Peyer's patch (tissue), 4 donors: ENCODE results near the gene EGR2. TPM values are rescaled to one million over a fixed set of nuclear protein-coding genes. Genes with fewer than 3 reads are reported as not detected.

Experiments used
- DNase-seq, 3 donors: peaks; one replicate each; pipeline ENCODE4 v3.0.0-alpha.2; 2017 to 2019
- H3K27ac ChIP-seq, 4 donors: fragments of 200-600 bp; sonication (generic); one replicate each; pipeline ENCODE4 v1.5.1; 2016 to 2019
- H3K27me3 ChIP-seq, 2 donors: fragments of 200-600 bp; sonication (generic); one replicate each; pipeline ENCODE4 v1.5.1; 2019
- H3K36me3 ChIP-seq, 3 donors: fragments of 200-600 bp; sonication (generic); one replicate each; pipeline ENCODE4 v1.5.1; 2016 to 2019
- H3K4me1 ChIP-seq, 4 donors: fragments of 200-600 bp; sonication (generic); one replicate each; pipeline ENCODE4 v1.5.1; 2016 to 2019
- H3K4me3 ChIP-seq, 4 donors: fragments of 200-600 bp; sonication (generic); 1 replicate in 3 of 4; 2 replicates in 1 of 4; pipeline ENCODE4 v1.5.1; 2016 to 2019; ENCODE audit warnings: mild to moderate bottlenecking in 1 of 4
- H3K9me3 ChIP-seq, 4 donors: fragments of 200-600 bp; sonication (generic); one replicate each; pipeline ENCODE4 v1.5.1; 2016 to 2019; ENCODE audit warnings: mild to moderate bottlenecking in 1 of 4
- CTCF ChIP-seq, 6 experiments: fragments of 450-650 bp in 4 of 6; fragments of 200-600 bp in 2 of 6; sonication (generic) in 1 of 6; IDR thresholded peaks; one replicate each; pipeline ENCODE4 v1.5.1; 2017 to 2019; ENCODE audit warnings: antibody characterized with exemption in 6 of 6, mild to moderate bottlenecking in 3 of 6, moderate library complexity in 1 of 6
- POLR2A ChIP-seq, 2 donors: fragments of 450-650 bp; IDR thresholded peaks; one replicate each; pipeline ENCODE4 v1.5.1; 2017; ENCODE audit warnings: antibody characterized with exemption in 2 of 2, mild to moderate bottlenecking in 2 of 2, moderate library complexity in 2 of 2
- total RNA-seq, 4 donors: library from RNA; depleted of rRNA; stranded (reverse); fragments of >200 nt; gene quantifications; one replicate each; pipeline ENCODE4 v1.1.0, GENCODE V29; 2016

Gene EGR2
- total RNA-seq, 4 donors from 2014 or later, result 0.53 to 5.0 (median 0.69) TPM

GRCh38 chr10:62856021-62856420, 39.9 kb upstream of the EGR2 start:
- no peak for TF ChIP-seq CTCF (IDR thresholded peaks at IDR 0.05)
- no peak for TF ChIP-seq POLR2A (IDR thresholded peaks at IDR 0.05)
- DNase-seq, result no peak
- H3K27ac ChIP-seq, result no peak overlapping the region
- H3K36me3 ChIP-seq, result no peaks in the 10 kb centered on the region
- no peaks in the 10 kb centered on the region for H3K4me1 ChIP-seq
- H3K4me3 ChIP-seq, result no peak overlapping the region
- no peaks in the 10 kb centered on the region for H3K9me3 ChIP-seq
- H3K27me3 ChIP-seq, result no peaks in the 10 kb centered on the region

GRCh38 chr10:62853710-62854109, 37.5 kb upstream of the EGR2 start:
- H3K4me3 ChIP-seq, result no peak overlapping the region

GRCh38 chr10:62852961-62853702, 37.0 kb upstream of the EGR2 start:
- DNase-seq, result peak in 2 of 3 donors; percentile 26 to 52
- TF ChIP-seq POLR2A (IDR thresholded peaks at IDR 0.05) (no peak), CTCF (IDR thresholded peaks at IDR 0.05) (no peak)

More at GRCh38 chr10:62853710-62854109, 37.5 kb upstream of the EGR2 start:
- no peak overlapping the region for H3K27ac ChIP-seq
- H3K4me1 ChIP-seq, result peaks cover 0 to 3% (median 0%) of the 10 kb centered on the region in 4 donors
- no peaks in the 10 kb centered on the region for H3K36me3 ChIP-seq
- TF ChIP-seq POLR2A (IDR thresholded peaks at IDR 0.05) (no peak), CTCF (IDR thresholded peaks at IDR 0.05) (no peak)
- no peaks in the 10 kb centered on the region for H3K27me3 ChIP-seq
- no peaks in the 10 kb centered on the region for H3K9me3 ChIP-seq
- no peak for DNase-seq

GRCh38 chr10:62851442-62851841, 35.3 kb upstream of the EGR2 start:
- Histone ChIP-seq H3K36me3 (no peaks in the 10 kb centered on the region), H3K27me3 (no peaks in the 10 kb centered on the region), H3K4me3 (no peak overlapping the region), H3K27ac (no peak overlapping the region), H3K4me1 (peaks cover 0 to 3% (median 0%) of the 10 kb centered on the region in 4 donors), H3K9me3 (no peaks in the 10 kb centered on the region)
- DNase-seq, result no peak
- TF ChIP-seq CTCF (IDR thresholded peaks at IDR 0.05), result peak in 2 of 6 experiments; percentile 6 to 11
- no peak for TF ChIP-seq POLR2A (IDR thresholded peaks at IDR 0.05)

More at GRCh38 chr10:62852961-62853702, 37.0 kb upstream of the EGR2 start:
- H3K4me1 ChIP-seq, result peaks cover 0 to 3% (median 0%) of the 10 kb centered on the region in 4 donors
- no peak overlapping the region for H3K4me3 ChIP-seq
- H3K27ac ChIP-seq, result no peak overlapping the region
- H3K27me3 ChIP-seq, result no peaks in the 10 kb centered on the region
- H3K36me3 ChIP-seq, result no peaks in the 10 kb centered on the region
- H3K9me3 ChIP-seq, result no peaks in the 10 kb centered on the region

GRCh38 chr10:62850646-62851045, 34.5 kb upstream of the EGR2 start:
- TF ChIP-seq POLR2A (IDR thresholded peaks at IDR 0.05), result no peak
- TF ChIP-seq CTCF (IDR thresholded peaks at IDR 0.05), result no peak
- H3K4me3 ChIP-seq, result no peak overlapping the region
- H3K36me3 ChIP-seq, result no peaks in the 10 kb centered on the region
- no peaks in the 10 kb centered on the region for H3K27me3 ChIP-seq
- no peaks in the 10 kb centered on the region for H3K9me3 ChIP-seq
- no peak for DNase-seq
- H3K4me1 ChIP-seq, result peaks cover 0 to 3% (median 0%) of the 10 kb centered on the region in 4 donors
- no peak overlapping the region for H3K27ac ChIP-seq
